Central memory CD8-positive, alpha-beta T cell (primary cell): ENCODE data around the gene GTF2F2.

ENCODE experiments used
- ATAC-seq: fragments of 150-1000 bp; cut with Tn5 transposase; replicated peaks from 2 replicates; pipeline ENCODE4 v1.10.0; 2022; ENCODE audit warnings: mild to moderate bottlenecking, moderate FRiP score, moderate number of reproducible peaks; ENCODE audit not compliant: poor library complexity, severe bottlenecking; ENCODE audit errors: extremely low read depth
- DNase-seq, 2 donors: peaks; one replicate each; pipeline ENCODE4 v3.0.0; 2021; ENCODE audit warnings: low spot score in 2 of 2
- H3K27ac Mint-ChIP-seq: one replicate; pipeline ENCODE4 v1.8.0; 2022; ENCODE audit warnings: low read depth, mild to moderate bottlenecking, moderate library complexity, mixed read lengths
- H3K27me3 Mint-ChIP-seq: one replicate; pipeline ENCODE4 v1.8.0; 2022; ENCODE audit warnings: mixed read lengths
- H3K36me3 Mint-ChIP-seq: one replicate; pipeline ENCODE4 v1.8.0; 2022; ENCODE audit warnings: mild to moderate bottlenecking, moderate library complexity, mixed read lengths; ENCODE audit not compliant: insufficient read depth
- H3K4me1 Mint-ChIP-seq: one replicate; pipeline ENCODE4 v1.8.0; 2022; ENCODE audit warnings: mixed read lengths
- H3K4me3 Mint-ChIP-seq: one replicate; pipeline ENCODE4 v1.8.0; 2022; ENCODE audit warnings: mild to moderate bottlenecking, moderate library complexity, mixed read lengths
- H3K9me3 Mint-ChIP-seq: one replicate; pipeline ENCODE4 v1.8.0; 2022; ENCODE audit warnings: mixed read lengths

GTF2F2 gene

GRCh38 chr13:45104261-45104660, 16.0 kb upstream of the GTF2F2 start:
- Mint-ChIP-seq H3K27ac (no peak overlapping the region), H3K9me3 (no peaks in the 10 kb centered on the region), H3K4me1 (peaks cover 4% of the 10 kb centered on the region)

GRCh38 chr13:45105895-45106294, 14.4 kb upstream of the GTF2F2 start:
- peaks cover 5% of the 10 kb centered on the region for H3K4me1 Mint-ChIP-seq
- H3K27ac Mint-ChIP-seq, result no peak overlapping the region
- no peaks in the 10 kb centered on the region for H3K9me3 Mint-ChIP-seq
- H3K27me3 Mint-ChIP-seq, result peaks cover 39% of the 10 kb centered on the region
- no peak overlapping the region for H3K4me3 Mint-ChIP-seq
- no peak for DNase-seq
- ATAC-seq, result no peak
- H3K36me3 Mint-ChIP-seq, result no peaks in the 10 kb centered on the region

More at GRCh38 chr13:45104261-45104660, 16.0 kb upstream of the GTF2F2 start:
- Mint-ChIP-seq H3K4me3 (no peak overlapping the region), H3K27me3 (peaks cover 36% of the 10 kb centered on the region), H3K36me3 (no peaks in the 10 kb centered on the region)
- ATAC-seq, result no peak
- no peak for DNase-seq

GRCh38 chr13:45107539-45107938, 12.8 kb upstream of the GTF2F2 start:
- Mint-ChIP-seq H3K36me3 (no peaks in the 10 kb centered on the region), H3K9me3 (no peaks in the 10 kb centered on the region), H3K4me1 (peaks cover 5% of the 10 kb centered on the region), H3K4me3 (no peak overlapping the region), H3K27me3 (peaks cover 39% of the 10 kb centered on the region), H3K27ac (no peak overlapping the region)
- no peak for DNase-seq
- no peak for ATAC-seq

GRCh38 chr13:45108716-45109101, 11.6 kb upstream of the GTF2F2 start:
- ATAC-seq (no peak), DNase-seq (no peak)
- H3K27ac Mint-ChIP-seq, result no peak overlapping the region
- peaks cover 5% of the 10 kb centered on the region for H3K4me1 Mint-ChIP-seq
- H3K36me3 Mint-ChIP-seq, result no peaks in the 10 kb centered on the region
- no peaks in the 10 kb centered on the region for H3K9me3 Mint-ChIP-seq
- H3K4me3 Mint-ChIP-seq, result no peak overlapping the region
- peaks cover 39% of the 10 kb centered on the region for H3K27me3 Mint-ChIP-seq

- Mint-ChIP-seq H3K27ac (no peak overlapping the region), H3K27me3 (peaks cover 35% of the 10 kb centered on the region), H3K4me3 (no peak overlapping the region), H3K36me3 (no peaks in the 10 kb centered on the region), H3K4me1 (peaks cover 5% of the 10 kb centered on the region), H3K9me3 (no peaks in the 10 kb centered on the region)
- ATAC-seq, result peak; percentile 43
- no peak for DNase-seq
Observed at GRCh38 chr13:45109102-45109720, 11.1 kb upstream of the GTF2F2 start.

- Mint-ChIP-seq H3K4me1 (peaks cover 5% of the 10 kb centered on the region), H3K27me3 (peaks cover 10% of the 10 kb centered on the region), H3K4me3 (no peak overlapping the region), H3K9me3 (no peaks in the 10 kb centered on the region), H3K27ac (peak overlapping the region; percentile 79), H3K36me3 (no peaks in the 10 kb centered on the region)
- ATAC-seq, result no peak
- DNase-seq, result no peak
Observed at GRCh38 chr13:45113233-45114224, 6.8 kb upstream of the GTF2F2 start.

GRCh38 chr13:45119469-45119990, 780 bp upstream of the GTF2F2 start:
- Mint-ChIP-seq H3K4me3 (no peak overlapping the region), H3K27ac (no peak overlapping the region), H3K4me1 (peaks cover 5% of the 10 kb centered on the region), H3K27me3 (no peaks in the 10 kb centered on the region), H3K36me3 (no peaks in the 10 kb centered on the region), H3K9me3 (no peaks in the 10 kb centered on the region)
- DNase-seq (peak; percentile 40 to 68), ATAC-seq (peak; percentile 88)

- no peaks in the 10 kb centered on the region for H3K9me3 Mint-ChIP-seq
- H3K4me3 Mint-ChIP-seq, result no peak overlapping the region
- H3K4me1 Mint-ChIP-seq, result peaks cover 13% of the 10 kb centered on the region
- H3K27me3 Mint-ChIP-seq, result no peaks in the 10 kb centered on the region
- peaks cover 2% of the 10 kb centered on the region for H3K36me3 Mint-ChIP-seq
- H3K27ac Mint-ChIP-seq, result no peak overlapping the region
- no peak for ATAC-seq
- DNase-seq, result no peak
Observed at GRCh38 chr13:45120967-45121831, 889 bp downstream of the GTF2F2 start.

- Mint-ChIP-seq H3K9me3 (no peaks in the 10 kb centered on the region), H3K27ac (no peak overlapping the region), H3K36me3 (peaks cover 2% of the 10 kb centered on the region), H3K4me3 (no peak overlapping the region), H3K4me1 (peaks cover 13% of the 10 kb centered on the region), H3K27me3 (no peaks in the 10 kb centered on the region)
- ATAC-seq (no peak), DNase-seq (no peak)
Observed at GRCh38 chr13:45122941-45123340, 2.6 kb downstream of the GTF2F2 start.

- H3K27ac Mint-ChIP-seq, result no peak overlapping the region
- ATAC-seq, result no peak
- H3K4me3 Mint-ChIP-seq, result no peak overlapping the region
Observed at GRCh38 chr13:45132369-45133064, 12.2 kb downstream of the GTF2F2 start.

GRCh38 chr13:45133396-45134118, 13.2 kb downstream of the GTF2F2 start:
- Mint-ChIP-seq H3K27ac (no peak overlapping the region), H3K4me3 (no peak overlapping the region), H3K27me3 (no peaks in the 10 kb centered on the region), H3K9me3 (peaks cover 10% of the 10 kb centered on the region), H3K36me3 (peaks cover 4% of the 10 kb centered on the region), H3K4me1 (peaks cover 24% of the 10 kb centered on the region)
- ATAC-seq (no peak), DNase-seq (no peak)

More at GRCh38 chr13:45132369-45133064, 12.2 kb downstream of the GTF2F2 start:
- DNase-seq, result no peak
- Mint-ChIP-seq H3K36me3 (no peaks in the 10 kb centered on the region), H3K4me1 (peaks cover 24% of the 10 kb centered on the region), H3K27me3 (no peaks in the 10 kb centered on the region), H3K9me3 (peaks cover 10% of the 10 kb centered on the region)
